Adrenal gland (tissue), 12 donors: ENCODE data around the gene NFATC1. TPM values are rescaled to one million over a fixed set of nuclear protein-coding genes. Genes with fewer than 3 reads are reported as not detected.

Source experiments
- DNase-seq, 7 donors: peaks; one replicate each; pipeline ENCODE4 v3.0.0-alpha.2; 2019 to 2020
- H3K27ac ChIP-seq, 5 donors: fragments of 200-600 bp; sonication (generic) in 4 of 5; 1 replicate in 3 of 5; 2 replicates in 2 of 5; pipeline versions ENCODE4 v1.5.1 to v1.8.0; 2016 to 2020; ENCODE audit warnings: mild to moderate bottlenecking in 1 of 5
- H3K27me3 ChIP-seq: fragments of 200-600 bp; 2 replicates; pipeline ENCODE4 v1.8.0; 2021
- H3K36me3 ChIP-seq, 2 donors: fragments of 200-600 bp; replicated peaks in 1 of 2; 1 replicate in 1 of 2; 2 replicates in 1 of 2; pipeline versions ENCODE4 v1.5.1 to v1.8.0; 2018 to 2022
- H3K4me1 ChIP-seq, 2 donors: fragments of 200-600 bp; replicated peaks in 1 of 2; 1 replicate in 1 of 2; 2 replicates in 1 of 2; pipeline versions ENCODE4 v1.5.1 to v1.8.0; 2018 to 2021
- H3K4me3 ChIP-seq, 4 donors: fragments of 200-600 bp; sonication (generic) in 3 of 4; one replicate each; pipeline ENCODE4 v1.5.1; 2016 to 2018
- H3K9me3 ChIP-seq, 3 donors: fragments of 200-600 bp; sonication (generic) in 1 of 3; replicated peaks in 1 of 3; 1 replicate in 2 of 3; 2 replicates in 1 of 3; pipeline versions ENCODE4 v1.5.1 to v1.8.0; 2016 to 2021
- CTCF ChIP-seq, 6 experiments: fragments of 450-650 bp in 4 of 6; fragments of 200-600 bp in 2 of 6; sonication (generic) in 1 of 6; IDR thresholded peaks; 1 replicate in 5 of 6; 2 replicates in 1 of 6; pipeline versions ENCODE4 v1.5.1 to v1.8.0; 2016 to 2021; ENCODE audit warnings: antibody characterized with exemption in 6 of 6, mild to moderate bottlenecking in 2 of 6, moderate library complexity in 1 of 6
- POLR2A ChIP-seq, 2 donors: fragments of 450-650 bp; IDR thresholded peaks; one replicate each; pipeline ENCODE4 v1.6.1; 2017; ENCODE audit warnings: antibody characterized with exemption in 2 of 2, mild to moderate bottlenecking in 2 of 2, moderate library complexity in 1 of 2
- WGBS, 4 donors: extraction: QIAGEN DNeasy Blood & Tissue Kit in 2 of 4; methylation state at CpG; one replicate each; pipeline versions ENCODE4 v1.1.5 to v1.1.7; 2013 to 2017; 5-methylcytosine and 5-hydroxymethylcytosine counted together
- intact Hi-C, 2 donors: fragments of 100-400 bp; cut with DNase I; formaldehyde crosslinking; loops; one replicate each; pipeline versions ENCODE4 v1.14.1 to v1.15.0; 2022 to 2023
- polyA plus RNA-seq, 3 donors: library from polyadenylated mRNA; stranded (reverse); fragments of 200-250 nt in 2 of 3; fragments of 350-450 nt in 1 of 3; fragmentation: Illumina TruSeq in 1 of 3; extraction: RNeasy Lipid Tissue Mini Kit (QIAGEN cat#74804) in 1 of 3; gene quantifications; one replicate each; pipeline ENCODE4 v1.2.3, GENCODE V29; 2013 to 2014
- total RNA-seq, 9 donors: library from RNA; depleted of rRNA in 4 of 9; stranded (reverse); fragments of >200 nt in 4 of 9; fragments of 120-200 nt in 1 of 9; fragmentation: NEBNext Ultra II Directional in 1 of 9; extraction: Animal tissue kit (Norgen Biotek cat#: 25700) in 1 of 9; gene quantifications; one replicate each; pipeline versions ENCODE4 v1.1.0 to v1.2.4, GENCODE V29; 2013 to 2023
- donor health status: healthy with polysubstance abuse.
- donor health status: Bipolar disorder and iron deficiency.
- donor health status: DM: yes; HTN: yes; CAD: no.
- donor health status: DM: no; HTN: no; CAD: no.
- donor health status: DM: no; HTN: no; CAD: no.
- donor health status: DM: yes; HTN: yes; CAD: no.

The NFATC1 gene
- total and polyA plus RNA-seq, 12 donors: 0.50 to 20.9 (median 6.7) TPM

- TF ChIP-seq CTCF (IDR thresholded peaks at IDR 0.05) (no peak), POLR2A (IDR thresholded peaks at IDR 0.05) (no peak)
- intact Hi-C loops: no loop called here
- 81 to 84% (median 82%) methylated on average over 9 to 18 of the region's 18 CpGs for WGBS, 4 donors
- H3K27me3 ChIP-seq: no peaks in the 10 kb centered on the region
- no peak overlapping the region for H3K4me3 ChIP-seq
- peaks cover 0 to 4% (median 0%) of the 10 kb centered on the region in 3 donors for H3K9me3 ChIP-seq
- H3K27ac ChIP-seq: no peak overlapping the region
- peaks cover 6 to 9% of the 10 kb centered on the region in 2 donors for H3K4me1 ChIP-seq
- peak in 1 of 7 donors; percentile 13 for DNase-seq
- H3K36me3 ChIP-seq: no peaks in the 10 kb centered on the region
Measured at GRCh38 chr18:79572093-79572780, 176.5 kb downstream of the NFATC1 start.

- no peak for TF ChIP-seq POLR2A (IDR thresholded peaks at IDR 0.05)
- no peak for TF ChIP-seq CTCF (IDR thresholded peaks at IDR 0.05)
- intact Hi-C loops: no loop called here
- Histone ChIP-seq H3K4me3 (no peak overlapping the region), H3K36me3 (no peaks in the 10 kb centered on the region), H3K9me3 (peaks cover 0 to 4% (median 0%) of the 10 kb centered on the region in 3 donors), H3K27me3 (no peaks in the 10 kb centered on the region), H3K27ac (no peak overlapping the region), H3K4me1 (peaks cover 10 to 13% of the 10 kb centered on the region in 2 donors)
- DNase-seq: no peak
- WGBS, 4 donors: 80 to 85% (median 82%) methylated on average over 6 of the region's 6 CpGs
Measured at GRCh38 chr18:79572848-79573451, 177.2 kb downstream of the NFATC1 start.

- H3K9me3 ChIP-seq: peaks cover 0 to 4% (median 0%) of the 10 kb centered on the region in 3 donors
- peaks cover 10 to 13% of the 10 kb centered on the region in 2 donors for H3K4me1 ChIP-seq
- TF ChIP-seq CTCF (IDR thresholded peaks at IDR 0.05) (no peak), POLR2A (IDR thresholded peaks at IDR 0.05) (no peak)
- no peaks in the 10 kb centered on the region for H3K36me3 ChIP-seq
- WGBS, 4 donors: 94 to 96% (median 96%) methylated on average over 12 to 24 of the region's 24 CpGs
- no peak overlapping the region for H3K4me3 ChIP-seq
- intact Hi-C loops: no loop called here
- H3K27me3 ChIP-seq: no peaks in the 10 kb centered on the region
- peak in 1 of 7 donors; percentile 8 for DNase-seq
- H3K27ac ChIP-seq: no peak overlapping the region
Measured at GRCh38 chr18:79573921-79574491, 178.3 kb downstream of the NFATC1 start.

GRCh38 chr18:79574938-79575525, 179.3 kb downstream of the NFATC1 start:
- Histone ChIP-seq H3K4me3 (no peak overlapping the region), H3K4me1 (peaks cover 10 to 13% of the 10 kb centered on the region in 2 donors), H3K27ac (no peak overlapping the region), H3K36me3 (no peaks in the 10 kb centered on the region), H3K9me3 (peaks cover 0 to 4% (median 0%) of the 10 kb centered on the region in 3 donors), H3K27me3 (no peaks in the 10 kb centered on the region)
- DNase-seq: peak in 2 of 7 donors; percentile 9
- TF ChIP-seq CTCF (IDR thresholded peaks at IDR 0.05): no peak
- TF ChIP-seq POLR2A (IDR thresholded peaks at IDR 0.05): no peak
- intact Hi-C loops: no loop called here
- 57 to 87% (median 68%) methylated on average over 7 to 17 of the region's 17 CpGs for WGBS, 4 donors
